HK-2 (cell line): ENCODE results near the gene SHROOM3.

Experiments
- DNase-seq: peaks from one replicate; pipeline ENCODE4 v3.0.0-alpha.2; 2018; ENCODE audit not compliant: unreplicated experiment

The SHROOM3 gene

DNA sequence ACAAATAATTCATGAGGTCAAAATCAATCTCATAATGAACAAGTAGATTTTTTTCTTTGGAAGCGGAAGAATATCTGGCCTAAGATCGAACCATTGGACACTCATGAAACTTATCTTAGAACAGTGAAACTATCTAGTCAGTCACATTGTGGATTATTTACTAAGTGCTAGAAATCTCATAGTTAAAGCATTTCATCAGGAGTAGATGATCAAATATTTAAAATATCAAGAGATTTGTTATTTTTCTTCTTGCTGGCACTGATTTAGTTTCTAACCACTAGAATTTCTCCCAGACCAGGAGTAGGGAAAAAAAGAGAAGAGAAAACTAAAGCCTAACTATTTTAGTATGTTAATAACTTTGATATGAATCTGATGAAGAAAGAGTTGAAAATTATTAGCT, 105.5 kb downstream of the SHROOM3 start:
- DNase-seq, result no peak

- no peak for DNase-seq
These were observed 108.3 kb downstream of the SHROOM3 start for GRCh38 chr4:76543378-76543777.

DNA sequence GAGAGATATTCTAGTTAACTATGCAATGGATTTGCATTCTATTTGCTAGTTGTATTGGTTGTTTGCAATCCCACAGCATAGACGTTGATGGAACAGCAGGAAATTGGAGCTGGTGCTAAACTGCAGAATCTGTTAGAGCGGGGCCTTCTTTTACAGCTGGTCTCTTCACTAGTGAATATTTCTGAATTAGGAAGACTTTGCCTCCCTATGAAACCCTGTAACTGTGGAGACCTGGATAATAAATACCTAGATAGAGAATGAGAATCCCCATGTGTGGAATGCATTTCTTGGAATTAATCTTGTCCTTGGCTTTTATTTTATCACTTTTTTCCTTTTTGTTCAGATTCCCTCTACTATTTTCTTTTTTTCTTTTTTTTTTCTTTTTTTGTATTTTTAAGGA, 109.7 kb downstream of the SHROOM3 start:
- no peak for DNase-seq

DNA sequence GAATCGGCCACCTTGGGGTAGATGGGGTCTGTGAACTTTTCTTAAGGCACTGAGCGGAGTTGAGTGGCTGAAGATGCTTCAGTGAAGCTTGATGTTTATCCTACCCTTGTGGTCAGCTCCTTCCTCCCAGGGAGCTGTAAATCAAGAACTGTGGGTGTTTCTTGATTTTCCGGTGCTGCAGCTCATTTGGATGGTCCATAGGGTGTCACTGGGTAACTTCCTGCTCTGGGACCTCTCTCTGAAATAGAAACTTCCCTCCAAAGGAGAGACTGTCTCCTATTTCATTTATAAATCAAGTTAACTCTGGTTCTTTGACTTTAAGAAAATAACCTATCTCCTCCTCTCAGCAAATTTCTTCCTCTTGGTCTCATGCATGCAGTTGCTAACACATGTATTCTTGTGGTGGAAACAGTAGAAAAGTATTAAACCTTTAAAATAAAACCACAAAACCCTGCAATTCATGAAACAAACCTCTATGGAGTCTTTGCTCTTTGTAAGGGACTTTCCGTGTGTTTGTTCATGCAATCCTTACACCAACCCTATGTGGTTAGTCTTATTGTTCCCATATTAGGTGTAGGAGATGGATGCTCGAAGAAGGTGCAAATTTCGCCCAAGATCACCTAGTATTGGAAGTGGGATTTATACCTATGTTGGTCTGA, 110.3 kb downstream of the SHROOM3 start:
- DNase-seq, result peak; percentile 27

GRCh38 chr4:76546327-76546726, 111.3 kb downstream of the SHROOM3 start:
- DNase-seq, result no peak

GRCh38 chr4:76546759-76547742, 112.0 kb downstream of the SHROOM3 start:
- DNase-seq, result peak; percentile 50

GRCh38 chr4:76548704-76549103, 113.7 kb downstream of the SHROOM3 start:
- no peak for DNase-seq

DNA sequence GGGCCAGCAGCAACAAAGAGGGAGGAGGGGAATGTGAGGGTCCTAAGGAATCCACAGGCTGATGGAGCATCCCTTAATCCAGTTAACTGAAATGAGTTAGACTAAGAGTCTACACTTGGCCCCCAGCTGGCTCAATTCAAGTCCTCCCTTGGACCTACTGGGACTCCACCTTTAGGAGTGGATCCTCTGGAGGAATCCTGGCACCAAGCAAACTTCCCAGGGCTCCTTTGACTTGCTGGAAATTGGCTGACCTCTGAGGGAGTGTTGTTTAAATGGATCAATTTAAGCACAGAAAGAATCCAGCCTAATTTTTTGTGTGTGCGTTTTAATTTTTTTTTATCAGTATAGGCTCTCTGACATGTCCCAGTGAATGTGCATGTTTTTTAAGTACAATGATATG, 114.7 kb downstream of the SHROOM3 start:
- no peak for DNase-seq

GRCh38 chr4:76550966-76551780, 116.1 kb downstream of the SHROOM3 start:
- no peak for DNase-seq

DNA sequence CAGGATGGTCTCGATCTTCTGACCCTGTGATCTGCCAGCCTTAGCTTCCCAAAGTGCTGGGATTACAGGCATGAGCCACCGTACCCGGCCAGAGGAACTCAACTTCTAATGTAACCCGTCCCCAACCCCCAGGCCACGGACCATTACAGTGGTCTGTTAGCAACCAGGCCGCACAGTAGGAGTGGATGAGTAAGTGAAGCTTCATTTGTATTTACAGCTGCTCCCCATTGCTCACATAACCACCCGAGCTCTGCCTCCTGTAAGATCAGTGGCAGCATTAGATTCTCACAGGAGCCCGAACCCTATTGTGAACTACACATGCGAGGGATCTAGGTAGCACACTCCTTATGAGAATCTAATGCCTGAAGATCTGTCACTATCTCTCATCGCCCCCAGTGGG, 119.6 kb downstream of the SHROOM3 start:
- DNase-seq, result no peak

GRCh38 chr4:76556452-76556851, 121.4 kb downstream of the SHROOM3 start:
- no peak for DNase-seq

- DNase-seq, result no peak
These were observed 123.6 kb downstream of the SHROOM3 start for GRCh38 chr4:76558396-76559235.

DNA sequence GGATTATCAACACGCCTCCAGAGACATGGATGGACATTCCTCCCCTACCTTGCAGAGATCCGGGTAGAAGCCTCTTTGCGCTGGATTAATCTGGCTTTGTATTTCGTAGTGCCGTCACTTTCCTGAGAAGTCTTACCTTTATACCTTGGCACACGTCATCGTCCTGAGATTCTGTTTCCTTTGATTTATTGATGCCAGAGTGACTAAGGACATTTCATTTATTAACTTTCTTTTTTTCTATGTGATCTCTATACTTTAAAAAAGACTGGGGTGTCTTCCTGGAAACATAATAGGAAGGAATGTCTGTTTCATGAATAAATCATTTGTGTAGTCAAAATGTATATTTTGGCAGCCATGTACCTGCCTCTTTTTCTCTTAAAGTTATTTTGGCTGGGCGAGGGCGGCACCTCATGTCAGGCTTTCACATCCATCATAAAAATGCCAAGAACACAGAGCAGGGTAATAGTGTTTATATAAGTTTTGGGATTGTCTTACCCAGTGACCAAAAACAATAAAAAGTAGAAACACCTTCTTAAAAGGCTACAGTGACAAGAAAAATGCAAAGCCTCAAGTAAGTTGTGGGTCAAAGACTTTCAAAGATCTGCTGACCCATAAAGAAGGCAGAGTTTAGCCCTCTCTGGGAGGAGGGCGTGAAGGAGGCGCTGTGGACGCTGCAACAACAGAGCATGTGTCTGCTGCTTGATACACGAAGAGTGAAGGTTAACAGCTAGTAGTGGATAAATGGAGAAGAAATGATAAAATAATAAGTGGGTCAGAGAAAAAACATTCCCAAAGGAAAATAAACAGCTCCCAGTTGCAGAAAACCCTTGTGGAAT, 124.4 kb downstream of the SHROOM3 start:
- DNase-seq, result no peak

- no peak for DNase-seq
These were observed 127.1 kb downstream of the SHROOM3 start for GRCh38 chr4:76562161-76562560.

DNA sequence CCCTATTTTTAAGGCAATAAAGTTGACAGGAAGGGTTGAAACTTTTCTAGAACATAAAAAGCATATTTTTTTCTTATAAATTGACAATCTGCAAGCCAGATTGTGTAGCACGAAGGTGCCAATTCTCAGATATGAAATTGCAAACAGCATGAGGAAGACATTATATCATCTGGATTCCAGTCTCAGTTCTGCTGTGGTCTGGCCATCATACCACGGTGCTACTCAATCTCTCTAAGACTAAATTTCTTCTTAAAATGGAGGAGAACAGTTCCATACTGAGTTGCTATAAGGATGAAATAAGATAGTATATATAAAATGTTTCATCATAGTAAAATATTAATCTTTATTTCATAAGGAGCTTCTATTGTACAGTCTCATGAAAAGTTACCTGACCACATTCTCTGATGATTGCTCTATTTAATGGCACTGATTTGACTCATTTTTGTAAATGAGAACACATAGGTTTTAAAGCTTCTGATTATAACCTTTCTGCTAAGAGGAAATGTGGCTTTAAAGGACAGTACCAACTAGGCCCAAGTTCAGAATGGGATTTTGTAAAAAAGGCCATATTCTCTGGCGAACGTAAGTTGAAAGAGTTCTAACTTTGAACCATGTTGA, 127.9 kb downstream of the SHROOM3 start:
- no peak for DNase-seq

DNA sequence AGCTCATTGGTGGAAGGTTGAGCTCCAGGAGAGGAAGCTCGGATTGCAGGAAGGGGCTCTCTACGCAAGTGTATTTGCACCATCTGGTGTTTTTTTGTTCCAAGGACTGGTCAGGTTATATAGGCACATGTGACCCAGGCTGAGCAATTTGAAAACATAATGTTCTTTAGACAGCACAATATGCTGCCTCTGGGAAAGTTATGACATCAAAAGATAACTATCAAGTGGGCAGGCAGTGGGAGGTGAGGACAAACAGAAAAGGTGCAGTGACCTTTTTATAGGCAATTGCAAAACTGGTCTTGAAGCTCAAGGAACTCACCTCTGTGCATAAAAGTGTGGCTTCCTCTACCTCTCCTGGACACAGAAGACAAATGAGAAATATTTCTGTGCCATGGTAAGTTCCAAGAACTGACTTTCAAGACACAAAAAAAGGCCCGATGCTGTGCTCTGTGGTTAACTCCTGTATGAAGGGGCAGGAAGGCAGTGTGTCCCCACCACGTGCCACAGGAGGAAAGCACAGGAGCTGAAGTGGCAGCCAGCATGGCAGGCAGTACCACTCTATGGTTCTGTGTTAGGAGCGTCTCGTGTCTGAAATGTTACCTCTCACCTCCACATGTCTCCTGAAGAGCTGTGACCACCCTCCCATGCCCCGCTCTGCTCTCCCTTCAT, 128.6 kb downstream of the SHROOM3 start:
- no peak for DNase-seq

DNA sequence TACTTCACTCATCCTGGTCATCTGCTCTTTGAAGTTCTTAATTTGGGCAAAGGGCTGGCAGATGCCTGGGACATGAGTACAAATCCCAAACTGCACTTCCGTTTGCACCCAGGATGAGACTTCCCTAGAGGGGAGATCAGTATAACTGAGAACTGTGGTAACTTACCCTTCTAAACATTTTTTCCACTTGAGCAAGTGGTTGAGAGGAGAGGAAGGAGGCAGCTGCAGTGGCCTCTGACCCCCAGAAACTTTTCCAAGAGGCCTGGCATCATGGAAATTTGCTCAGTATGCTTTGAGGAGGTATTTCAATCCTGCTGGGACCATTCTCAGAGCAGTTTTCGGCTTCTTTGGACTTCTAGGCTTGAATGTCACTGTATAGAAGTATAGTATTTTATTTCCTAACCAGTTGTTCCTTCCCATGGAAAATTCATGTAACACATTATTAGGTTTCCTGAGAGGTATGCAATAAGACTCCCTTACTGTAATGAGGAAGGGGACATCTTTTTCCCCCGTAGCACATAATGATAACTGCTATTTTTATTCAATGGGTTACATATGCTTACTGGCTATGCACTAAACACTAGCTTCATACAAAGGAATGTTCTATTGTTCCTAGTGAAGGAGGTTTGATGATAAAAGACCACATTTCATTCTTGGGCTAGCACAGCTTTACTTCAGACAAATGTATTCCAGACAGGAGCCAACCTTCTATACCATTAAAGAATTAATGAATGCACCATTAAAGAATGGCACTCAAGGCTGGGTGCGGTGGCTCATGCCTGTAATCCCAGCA, 129.3 kb downstream of the SHROOM3 start:
- DNase-seq, result no peak

- DNase-seq, result no peak
These were observed 133.2 kb downstream of the SHROOM3 start for GRCh38 chr4:76568262-76568661.

GRCh38 chr4:76569225-76569624, 134.2 kb downstream of the SHROOM3 start:
- DNase-seq, result no peak
